ENCODE measurements around the gene MAN2B2. TPM values are rescaled to one million over a fixed set of nuclear protein-coding genes. Genes with fewer than 3 reads are reported as not detected.

MAN2B2 gene
- total RNA-seq, 2 donors from 2014 or later: 33.5 to 40.3 TPM

GRCh38 chr4:6582889-6583490 is 8.0 kb downstream of the MAN2B2 start:
- DNase-seq (no peak), ATAC-seq (peak; percentile 23)
- intact Hi-C loops (cut with DNase I, micrococcal nuclease): no loop called here

GRCh38 chr4:6584865-6585264 is 9.9 kb downstream of the MAN2B2 start:
- no peak for ATAC-seq
- no peak for DNase-seq
- intact Hi-C loops (cut with DNase I, micrococcal nuclease): no loop called here

GRCh38 chr4:6586715-6587325 is 11.8 kb downstream of the MAN2B2 start:
- ATAC-seq (no peak), DNase-seq (no peak)
- intact Hi-C loops (cut with DNase I, micrococcal nuclease): no loop called here

- intact Hi-C loops (cut with DNase I, micrococcal nuclease): no loop called here
- ATAC-seq (no peak), DNase-seq (no peak)
These were observed 14.5 kb downstream of the MAN2B2 start for GRCh38 chr4:6589444-6589843.

- DNase-seq: no peak
- no peak for ATAC-seq
- intact Hi-C loops (cut with DNase I, micrococcal nuclease): no loop called here
These were observed 16.3 kb downstream of the MAN2B2 start for GRCh38 chr4:6591313-6591712.

- ATAC-seq (no peak), DNase-seq (no peak)
- intact Hi-C loops (cut with DNase I, micrococcal nuclease): no loop called here
These were observed 16.8 kb downstream of the MAN2B2 start for GRCh38 chr4:6591781-6592180.

DNA sequence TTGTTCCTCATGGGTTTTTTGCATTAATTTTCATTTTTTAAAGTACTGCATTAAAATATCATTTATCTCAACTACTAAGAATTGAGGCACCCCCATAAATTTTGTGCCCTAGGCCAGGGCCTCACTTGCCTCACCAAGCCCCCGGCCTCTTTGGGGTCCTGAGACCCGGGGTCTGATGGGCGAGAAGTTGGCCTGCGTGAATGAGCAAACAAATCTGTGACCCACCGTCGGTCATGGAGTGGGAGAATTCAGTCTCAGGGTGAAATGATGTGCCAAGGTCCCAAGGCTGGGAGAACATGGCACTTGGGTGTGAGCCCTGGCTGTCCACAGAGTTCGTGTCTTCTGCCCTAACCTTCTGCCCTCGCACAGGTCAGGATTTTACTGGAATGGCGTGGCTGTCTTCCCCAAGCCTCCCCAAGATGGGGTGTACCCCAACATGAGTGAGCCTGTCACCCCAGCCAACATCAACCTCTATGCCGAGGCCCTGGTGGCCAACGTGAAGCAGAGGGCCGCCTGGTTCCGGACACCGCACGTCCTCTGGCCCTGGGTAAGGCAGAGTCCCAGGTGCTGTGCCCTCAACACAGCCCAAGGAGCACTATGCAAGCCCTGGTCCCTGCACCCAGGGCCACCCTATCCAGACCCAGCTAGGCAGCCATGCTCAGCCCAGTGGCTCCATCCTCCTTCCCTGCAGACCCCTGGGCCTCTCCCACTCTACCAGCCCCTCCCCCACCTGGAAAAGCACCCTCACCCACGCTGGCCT is 18.0 kb downstream of the MAN2B2 start:
- intact Hi-C loops (cut with DNase I, micrococcal nuclease): no loop called here
- no peak for ATAC-seq

GRCh38 chr4:6594341-6594740 is 19.4 kb downstream of the MAN2B2 start:
- DNase-seq: no peak
- intact Hi-C loops (cut with DNase I, micrococcal nuclease): no loop called here
- no peak for ATAC-seq

More for the DNA sequence above, 18.0 kb downstream of the MAN2B2 start:
- no peak for DNase-seq

DNA sequence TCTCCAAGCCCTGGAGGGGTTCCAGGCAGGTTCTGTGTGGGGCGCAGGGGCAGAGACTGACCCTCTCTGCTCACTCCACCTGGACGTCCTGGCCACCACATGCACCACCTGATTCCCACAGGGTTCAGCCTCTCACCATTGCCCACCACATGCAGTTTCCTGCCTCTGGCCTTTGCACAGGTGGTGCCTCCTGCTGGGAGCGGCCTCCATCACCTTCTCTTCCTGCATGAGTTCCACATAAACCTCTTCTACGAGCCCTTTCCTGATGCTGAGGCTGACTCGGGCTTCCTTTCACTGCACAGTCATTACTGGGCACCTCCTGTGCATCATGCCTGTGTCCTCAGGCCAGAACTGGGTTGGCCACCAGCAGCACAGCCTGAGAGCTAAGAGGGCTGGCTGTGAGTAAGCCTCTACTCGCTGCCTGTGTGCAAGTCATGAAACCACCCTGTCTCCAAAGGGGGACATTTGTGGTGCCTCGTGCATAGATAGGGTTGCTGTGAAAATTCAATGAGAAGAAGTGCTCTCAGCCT is 19.9 kb downstream of the MAN2B2 start:
- intact Hi-C loops (cut with DNase I, micrococcal nuclease): no loop called here
- ATAC-seq: no peak

GRCh38 chr4:6595897-6596537 is 21.0 kb downstream of the MAN2B2 start:
- DNase-seq: no peak
- intact Hi-C loops (cut with DNase I, micrococcal nuclease): no loop called here
- ATAC-seq: peak; percentile 74

More for the DNA sequence above, 19.9 kb downstream of the MAN2B2 start:
- DNase-seq: no peak

- intact Hi-C loops (cut with DNase I, micrococcal nuclease): no loop called here
- ATAC-seq (no peak), DNase-seq (no peak)
These were observed 22.0 kb downstream of the MAN2B2 start for GRCh38 chr4:6596948-6597347.

DNA sequence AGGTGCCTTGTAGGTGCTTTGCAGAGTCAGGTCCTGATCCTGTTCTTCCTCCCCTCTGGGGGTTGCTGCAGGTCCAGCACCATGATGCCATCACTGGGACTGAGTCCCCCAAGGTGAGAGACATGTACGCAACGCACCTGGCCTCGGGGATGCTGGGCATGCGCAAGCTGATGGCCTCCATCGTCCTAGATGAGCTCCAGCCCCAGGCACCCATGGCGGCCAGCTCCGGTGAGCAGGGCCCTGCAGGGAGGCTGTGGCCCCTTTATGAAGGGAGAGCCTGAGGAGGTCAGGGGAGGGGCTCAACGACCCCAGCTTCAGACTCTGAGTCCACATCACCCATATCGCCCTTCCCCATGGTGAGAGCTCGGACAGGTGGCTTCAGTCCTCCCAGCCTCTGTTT is 23.1 kb downstream of the MAN2B2 start:
- no peak for DNase-seq
- no peak for ATAC-seq
- intact Hi-C loops (cut with DNase I, micrococcal nuclease): no loop called here

DNA sequence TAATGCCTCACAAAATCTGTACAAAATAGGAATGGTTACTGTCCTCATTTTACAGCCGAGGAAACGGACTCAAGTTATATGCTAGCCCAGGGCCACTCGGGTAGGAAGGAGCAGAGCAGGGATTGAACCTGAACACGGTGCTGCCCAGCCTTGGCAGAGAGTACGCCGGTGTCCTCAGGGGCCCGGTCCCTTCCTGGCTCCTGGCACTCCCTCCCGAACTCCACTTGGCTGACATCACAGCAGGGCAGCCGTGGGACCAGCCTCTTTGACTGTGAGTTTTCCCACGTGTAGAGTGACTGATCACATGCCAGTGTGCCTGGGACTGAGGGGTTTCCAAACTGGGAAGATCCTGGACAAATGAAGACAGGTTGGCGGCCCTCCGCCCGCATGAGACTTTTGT is 23.7 kb downstream of the MAN2B2 start:
- ATAC-seq: no peak
- intact Hi-C loops (cut with DNase I, micrococcal nuclease): no loop called here
- no peak for DNase-seq

- DNase-seq (no peak), ATAC-seq (no peak)
- intact Hi-C loops (cut with DNase I, micrococcal nuclease): no loop called here
These were observed 26.8 kb downstream of the MAN2B2 start for GRCh38 chr4:6601661-6602250.

DNA sequence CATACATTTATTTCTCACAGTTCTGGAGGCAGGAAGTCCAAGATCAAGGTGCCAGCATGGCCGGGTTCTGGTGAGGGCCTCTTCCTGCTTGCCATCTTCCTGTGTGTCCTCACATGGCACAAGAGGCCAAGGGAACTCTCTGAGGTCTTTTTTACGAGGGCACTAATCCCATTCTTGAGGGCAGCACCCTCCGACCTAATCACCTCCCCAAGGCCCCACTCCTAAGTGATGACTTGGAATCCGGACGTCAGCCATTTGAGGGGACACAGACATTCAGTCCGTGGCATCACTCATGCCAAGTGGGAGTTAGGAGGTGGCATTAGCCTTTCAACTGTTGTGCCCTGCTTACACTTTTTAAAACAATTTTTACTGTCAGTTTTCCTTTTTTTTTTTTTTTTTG is 27.3 kb downstream of the MAN2B2 start:
- intact Hi-C loops (cut with DNase I, micrococcal nuclease): no loop called here
- no peak for DNase-seq

GRCh38 chr4:6603128-6603527 is 28.1 kb downstream of the MAN2B2 start:
- no peak for ATAC-seq
- intact Hi-C loops (cut with DNase I, micrococcal nuclease): no loop called here
- DNase-seq: no peak

More for the DNA sequence above, 27.3 kb downstream of the MAN2B2 start:
- no peak for ATAC-seq

GRCh38 chr4:6605114-6605513 is 30.1 kb downstream of the MAN2B2 start:
- no peak for DNase-seq
- ATAC-seq: no peak
- intact Hi-C loops (cut with DNase I, micrococcal nuclease): no loop called here

DNA sequence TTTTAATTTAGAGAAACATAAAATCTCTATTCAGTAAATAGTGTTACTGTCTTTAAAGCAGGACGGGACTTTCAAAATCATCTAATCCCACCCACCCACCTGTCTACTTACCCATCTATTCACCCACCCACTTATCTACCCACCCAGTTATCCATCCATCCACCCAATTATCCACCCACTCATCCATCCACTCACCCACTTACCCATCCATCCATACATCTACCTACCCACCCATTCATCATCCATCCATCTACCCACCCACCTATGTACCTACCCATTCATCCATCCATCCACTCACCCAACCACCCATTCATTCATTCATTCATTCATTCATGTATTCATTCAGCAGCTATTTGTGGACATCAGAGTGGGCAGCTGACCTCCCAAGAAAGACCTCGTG is 30.6 kb downstream of the MAN2B2 start:
- intact Hi-C loops (cut with DNase I, micrococcal nuclease): no loop called here
- no peak for ATAC-seq
- DNase-seq: no peak
